HAP-1 (cell line): ENCODE measurements around the gene RBM19.

Experiments used
- DNase-seq, 2 experiments: peaks; one replicate each; pipeline ENCODE4 v3.0.0-alpha.2; 2016 to 2020; ENCODE audit warnings: low spot score in 2 of 2
- H3K27me3 ChIP-seq: fragments of 250-450 bp; sonication (Bioruptor Pico); 2 replicates; pipeline ENCODE4 v1.5.1; 2020; ENCODE audit warnings: low read depth, mild to moderate bottlenecking, moderate library complexity
- H3K36me3 ChIP-seq: fragments of 250-450 bp; sonication (Bioruptor Pico); replicated peaks from 2 replicates; pipeline ENCODE4 v1.5.1; 2020; ENCODE audit warnings: mild to moderate bottlenecking
- H3K4me1 ChIP-seq: fragments of 250-450 bp; sonication (Bioruptor Pico); 2 replicates; pipeline ENCODE4 v1.5.1; 2020; ENCODE audit warnings: mild to moderate bottlenecking
- H3K4me3 ChIP-seq: fragments of 250-450 bp; sonication (Bioruptor Pico); 2 replicates; pipeline ENCODE4 v1.5.1; 2020; ENCODE audit warnings: mild to moderate bottlenecking, moderate library complexity
- H3K9me3 ChIP-seq: fragments of 250-450 bp; sonication (Bioruptor Pico); 2 replicates; pipeline ENCODE4 v1.5.1; 2020; ENCODE audit warnings: mild to moderate bottlenecking, moderate library complexity
- in situ Hi-C: fragments of 300-500 bp; cut with MboI; formaldehyde crosslinking; loops from 3 replicates; pipeline ENCODE4 v1.14.3; 2020; ENCODE audit warnings: low sequenced_read_pairs, inconsistent platforms, mixed read lengths

The RBM19 gene

DNA sequence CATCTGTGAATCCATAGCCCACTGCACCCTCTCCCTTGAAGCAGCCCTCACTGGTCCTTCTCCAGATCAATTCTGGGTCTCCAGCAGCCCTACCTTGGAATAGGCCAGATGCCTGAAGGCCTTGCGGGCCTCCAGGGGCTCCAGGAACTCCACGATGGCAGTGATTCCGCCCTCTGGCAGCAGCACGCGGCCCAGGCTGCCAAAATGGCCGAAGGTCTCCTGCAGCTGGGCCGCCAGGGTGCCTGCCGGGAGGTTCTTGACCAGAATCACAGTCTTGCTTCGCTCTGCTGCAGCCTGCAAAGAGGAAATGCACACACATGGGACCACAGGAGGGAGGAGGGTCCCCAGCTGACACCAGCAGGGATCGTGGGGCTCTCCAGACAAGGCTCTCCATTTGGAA, 26.3 kb downstream of the RBM19 start:
- H3K27me3 ChIP-seq, result no peaks in the 10 kb centered on the region
- in situ Hi-C loops, result no loop called here
- H3K4me1 ChIP-seq, result no peaks in the 10 kb centered on the region
- no peaks in the 10 kb centered on the region for H3K9me3 ChIP-seq
- no peak overlapping the region for H3K4me3 ChIP-seq
- peaks cover 19% of the 10 kb centered on the region for H3K36me3 ChIP-seq
- no peak for DNase-seq

DNA sequence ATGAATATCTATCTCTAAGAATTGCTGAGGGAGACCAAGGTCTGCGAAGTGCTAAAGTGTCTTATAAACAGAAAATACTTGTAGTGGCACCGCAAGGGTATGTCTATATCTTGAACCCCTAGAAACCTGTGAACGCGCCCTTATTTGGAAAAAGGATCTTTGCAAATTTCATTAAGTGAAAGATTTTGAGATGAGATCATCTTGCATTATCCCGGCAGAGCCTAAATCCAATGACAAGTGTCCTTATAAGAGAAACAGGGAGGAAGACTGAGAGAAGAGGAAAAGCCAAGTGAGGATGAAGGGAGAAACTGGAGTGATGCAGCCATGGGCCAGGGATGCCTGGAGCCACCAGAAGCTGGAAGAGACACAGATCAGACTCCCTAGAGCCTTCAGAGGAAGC, 27.7 kb downstream of the RBM19 start:
- Histone ChIP-seq H3K4me1 (no peaks in the 10 kb centered on the region), H3K9me3 (no peaks in the 10 kb centered on the region), H3K27me3 (no peaks in the 10 kb centered on the region), H3K4me3 (no peak overlapping the region), H3K36me3 (peaks cover 16% of the 10 kb centered on the region)
- in situ Hi-C loops, result no loop called here
- no peak for DNase-seq

GRCh38 chr12:113936460-113936859, 29.7 kb downstream of the RBM19 start:
- H3K4me3 ChIP-seq, result no peak overlapping the region
- H3K4me1 ChIP-seq, result no peaks in the 10 kb centered on the region
- in situ Hi-C loops, result no loop called here
- DNase-seq, result no peak
- H3K27me3 ChIP-seq, result no peaks in the 10 kb centered on the region
- H3K36me3 ChIP-seq, result peaks cover 9% of the 10 kb centered on the region; the same call in 1 of the 2 replicates
- no peaks in the 10 kb centered on the region for H3K9me3 ChIP-seq

DNA sequence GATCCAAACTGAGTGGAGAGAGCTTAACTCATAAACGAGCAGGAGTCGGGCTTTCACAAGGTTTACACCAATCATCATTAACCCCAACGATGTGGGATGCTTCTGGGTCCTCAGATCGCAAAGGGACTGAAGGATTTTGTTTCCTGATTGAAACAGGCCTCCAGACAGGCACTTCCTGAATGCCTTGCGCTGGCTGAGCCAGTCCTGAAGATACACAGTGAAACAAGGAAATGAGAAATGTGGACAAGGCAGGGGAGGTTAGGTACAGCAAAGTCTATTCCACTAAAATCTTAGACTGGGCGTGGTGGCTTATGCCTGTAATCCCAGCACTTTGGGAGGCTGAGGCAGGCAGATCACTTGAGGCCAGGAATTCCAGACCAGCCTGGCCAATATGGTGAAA, 30.7 kb downstream of the RBM19 start:
- no peak for DNase-seq
- Histone ChIP-seq H3K4me1 (no peaks in the 10 kb centered on the region), H3K27me3 (no peaks in the 10 kb centered on the region), H3K4me3 (no peak overlapping the region), H3K9me3 (no peaks in the 10 kb centered on the region), H3K36me3 (peaks cover 9% of the 10 kb centered on the region; the same call in 1 of the 2 replicates)
- in situ Hi-C loops, result no loop called here

GRCh38 chr12:113934946-113935345, 31.2 kb downstream of the RBM19 start:
- H3K4me3 ChIP-seq, result no peak overlapping the region
- no peak for DNase-seq
- peaks cover 9% of the 10 kb centered on the region; the same call in 1 of the 2 replicates for H3K36me3 ChIP-seq
- no peaks in the 10 kb centered on the region for H3K27me3 ChIP-seq
- no peaks in the 10 kb centered on the region for H3K4me1 ChIP-seq
- H3K9me3 ChIP-seq, result no peaks in the 10 kb centered on the region
- in situ Hi-C loops, result no loop called here

GRCh38 chr12:113934060-113934814, 31.9 kb downstream of the RBM19 start:
- in situ Hi-C loops, result no loop called here
- peaks cover 9% of the 10 kb centered on the region; the same call in 1 of the 2 replicates for H3K36me3 ChIP-seq
- H3K27me3 ChIP-seq, result no peaks in the 10 kb centered on the region
- no peak overlapping the region for H3K4me3 ChIP-seq
- H3K4me1 ChIP-seq, result no peaks in the 10 kb centered on the region
- no peak for DNase-seq
- H3K9me3 ChIP-seq, result no peaks in the 10 kb centered on the region

DNA sequence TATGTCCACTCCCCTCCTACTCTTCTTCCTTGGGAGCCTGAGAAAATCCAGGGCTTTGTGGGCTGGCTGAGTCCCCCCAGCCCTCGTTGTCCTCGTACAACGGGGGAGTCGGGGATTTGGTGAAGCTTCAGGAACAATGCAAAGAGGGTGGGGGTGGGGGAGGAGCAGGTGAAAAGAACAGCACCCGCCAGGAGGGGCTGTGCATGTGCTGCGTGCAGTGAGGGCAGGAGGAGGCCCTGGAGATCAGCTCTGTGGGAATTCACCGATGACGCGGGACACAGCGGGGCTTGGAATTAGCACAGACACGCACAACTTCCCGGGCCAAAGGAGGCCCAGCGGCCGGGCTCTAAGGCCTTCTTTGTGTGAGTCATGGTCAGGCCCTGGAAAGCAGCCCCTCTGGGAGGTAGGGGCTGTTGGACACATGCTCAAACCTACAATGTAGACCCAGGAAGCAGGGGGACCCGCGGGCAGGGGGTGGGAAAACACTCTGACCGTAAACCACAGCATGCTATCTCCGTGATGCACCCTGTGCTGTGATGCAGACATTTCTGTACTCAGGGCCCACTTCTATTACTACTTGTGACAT, 32.8 kb downstream of the RBM19 start:
- Histone ChIP-seq H3K36me3 (peaks cover 8% of the 10 kb centered on the region; the same call in 1 of the 2 replicates), H3K4me3 (no peak overlapping the region), H3K27me3 (no peaks in the 10 kb centered on the region), H3K9me3 (no peaks in the 10 kb centered on the region), H3K4me1 (no peaks in the 10 kb centered on the region)
- in situ Hi-C loops, result no loop called here
- DNase-seq, result peak in 1 of 2 experiments; percentile 43

- no peak for DNase-seq
- no peaks in the 10 kb centered on the region for H3K4me1 ChIP-seq
- no peaks in the 10 kb centered on the region for H3K27me3 ChIP-seq
- H3K4me3 ChIP-seq, result no peak overlapping the region
- no peaks in the 10 kb centered on the region for H3K9me3 ChIP-seq
- in situ Hi-C loops, result no loop called here
- 0 out of 2 replicates have a peak, but pooled peaks cover 3% of the 10 kb centered on the region for H3K36me3 ChIP-seq
These were observed 33.5 kb downstream of the RBM19 start for GRCh38 chr12:113932381-113933196.

- Histone ChIP-seq H3K36me3 (0 out of 2 replicates have a peak, but pooled peaks cover 2% of the 10 kb centered on the region), H3K4me3 (no peak overlapping the region)
- in situ Hi-C loops, result no loop called here
These were observed 34.6 kb downstream of the RBM19 start for GRCh38 chr12:113931517-113931916.

DNA sequence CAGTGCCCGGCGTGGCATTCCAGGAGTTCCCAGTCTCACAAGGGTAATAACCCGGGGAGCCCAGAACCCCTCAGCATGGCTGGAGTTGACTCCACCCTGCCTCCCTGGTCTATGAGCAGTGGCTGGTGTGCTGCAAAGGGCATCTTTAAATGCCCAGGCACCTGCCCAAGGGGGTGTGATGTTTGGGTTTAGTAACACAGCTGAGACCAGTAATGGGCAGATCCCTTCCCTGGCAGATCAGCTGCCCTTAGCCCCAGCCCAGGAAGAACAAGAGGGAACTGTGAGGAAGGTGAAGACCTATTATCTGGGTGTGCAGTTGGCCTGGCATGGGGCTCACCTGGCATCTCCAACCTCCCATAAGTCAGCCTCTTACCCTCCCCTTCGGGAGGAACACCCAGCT, 35.9 kb downstream of the RBM19 start:
- no peaks in the 10 kb centered on the region; the same call in 1 of the 2 replicates for H3K36me3 ChIP-seq
- no peak overlapping the region for H3K4me3 ChIP-seq
- no peaks in the 10 kb centered on the region for H3K9me3 ChIP-seq
- no peaks in the 10 kb centered on the region for H3K27me3 ChIP-seq
- H3K4me1 ChIP-seq, result no peaks in the 10 kb centered on the region
- no peak for DNase-seq
- in situ Hi-C loops, result no loop called here

More at GRCh38 chr12:113931517-113931916, 34.6 kb downstream of the RBM19 start:
- Histone ChIP-seq H3K9me3 (no peaks in the 10 kb centered on the region), H3K27me3 (no peaks in the 10 kb centered on the region), H3K4me1 (no peaks in the 10 kb centered on the region)
- DNase-seq, result no peak

- Histone ChIP-seq H3K27me3 (no peaks in the 10 kb centered on the region), H3K36me3 (no peaks in the 10 kb centered on the region; the same call in none of the 2 replicates), H3K4me3 (no peak overlapping the region), H3K9me3 (no peaks in the 10 kb centered on the region), H3K4me1 (no peaks in the 10 kb centered on the region)
- DNase-seq, result no peak
- in situ Hi-C loops, result no loop called here
These were observed 36.7 kb downstream of the RBM19 start for GRCh38 chr12:113929312-113929989.

DNA sequence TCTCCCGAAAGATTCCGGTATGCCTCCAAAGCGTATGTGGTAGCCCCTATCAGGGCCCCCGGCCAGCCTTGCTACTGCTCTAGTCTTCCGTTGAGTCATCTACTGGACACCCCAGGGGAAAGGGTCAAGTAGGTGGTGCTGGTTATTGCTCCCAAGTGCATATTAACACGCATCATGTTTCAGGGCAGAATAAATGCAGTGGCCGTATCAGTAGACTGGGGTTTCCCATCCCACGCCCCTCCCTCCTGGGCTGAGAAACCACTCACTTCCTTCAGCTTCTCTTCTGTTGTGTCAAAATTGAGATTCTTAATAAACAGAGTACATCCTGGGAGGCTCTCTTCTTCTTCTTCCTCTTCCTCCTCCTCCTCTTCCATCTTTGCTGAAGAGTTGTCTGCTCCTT, 39.3 kb downstream of the RBM19 start:
- DNase-seq, result no peak
- H3K36me3 ChIP-seq, result peaks cover 3% of the 10 kb centered on the region
- H3K4me1 ChIP-seq, result no peaks in the 10 kb centered on the region
- no peaks in the 10 kb centered on the region for H3K9me3 ChIP-seq
- no peak overlapping the region for H3K4me3 ChIP-seq
- no peaks in the 10 kb centered on the region for H3K27me3 ChIP-seq
- in situ Hi-C loops, result no loop called here

GRCh38 chr12:113924341-113924740, 41.8 kb downstream of the RBM19 start:
- no peak for DNase-seq
- no peak overlapping the region for H3K4me3 ChIP-seq
- H3K36me3 ChIP-seq, result peaks cover 3% of the 10 kb centered on the region
- H3K4me1 ChIP-seq, result no peaks in the 10 kb centered on the region
- in situ Hi-C loops, result no loop called here
- H3K27me3 ChIP-seq, result no peaks in the 10 kb centered on the region
- H3K9me3 ChIP-seq, result no peaks in the 10 kb centered on the region
